GM18951 (cell line): ENCODE data around the gene DLG2.

Experiments used
- POLR2A ChIP-seq: IDR thresholded peaks from 4 replicates; pipeline ENCODE4 v1.6.1; 2011; ENCODE audit warnings: mild to moderate bottlenecking; ENCODE audit not compliant: insufficient read length, insufficient read depth; ENCODE audit errors: extremely low read depth
- in situ Hi-C: fragments of 300-500 bp; cut with MboI; formaldehyde crosslinking; loops from one replicate; pipeline ENCODE4 v1.12.0; 2022; ENCODE audit warnings: low sequenced_read_pairs, mixed read lengths, inconsistent platforms; ENCODE audit not compliant: unreplicated experiment

DLG2 gene

DNA sequence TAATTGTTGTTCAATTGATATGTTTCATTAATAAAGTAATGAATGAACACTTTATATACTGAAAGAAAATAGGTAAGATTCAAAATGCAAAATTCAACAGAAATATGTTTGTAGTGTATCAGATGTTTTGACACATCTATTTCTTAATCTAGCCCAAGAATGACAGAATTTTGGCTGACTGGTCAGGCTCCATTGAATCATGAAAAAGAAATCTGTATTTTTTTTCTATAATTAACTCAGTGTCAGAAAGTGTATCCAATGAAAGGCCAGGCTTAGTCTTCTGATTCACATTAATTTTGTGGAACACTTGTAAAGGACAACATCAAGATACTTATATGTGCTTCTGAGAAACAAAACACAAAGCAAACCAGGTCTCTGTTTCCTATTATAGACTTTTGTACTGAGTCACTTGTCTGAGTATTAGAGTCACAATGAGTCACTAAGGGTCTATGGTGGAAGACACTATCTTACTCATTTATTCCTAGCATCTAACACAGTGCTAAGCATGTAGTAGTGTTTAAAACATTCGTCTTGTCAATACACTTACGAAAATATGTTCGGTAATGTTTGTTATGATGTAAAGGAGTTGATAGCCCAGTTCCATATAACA is 2043.3 kb downstream of the DLG2 start:
- TF ChIP-seq POLR2A = no peak
- in situ Hi-C loops = no loop called here

DNA sequence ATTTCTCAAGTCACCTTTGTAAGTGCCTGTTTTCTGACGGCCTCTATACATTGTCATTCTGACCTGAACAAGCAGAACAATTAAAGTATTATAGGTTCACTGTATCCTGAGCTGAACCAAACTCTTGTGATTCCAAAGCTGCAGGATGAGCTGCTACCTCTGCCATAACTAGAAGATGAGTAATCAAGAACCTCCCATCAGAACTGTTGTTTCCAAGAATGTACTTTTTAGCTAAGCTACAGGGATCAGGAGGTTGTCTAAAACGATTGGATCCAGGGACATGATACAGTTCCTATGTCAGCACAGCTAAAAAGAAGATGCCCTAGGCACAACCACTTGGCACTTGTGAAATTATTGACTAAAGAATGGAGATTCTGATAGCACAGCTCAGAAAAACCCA is 2052.6 kb downstream of the DLG2 start:
- no peak for TF ChIP-seq POLR2A
- in situ Hi-C loops = no loop called here

DNA sequence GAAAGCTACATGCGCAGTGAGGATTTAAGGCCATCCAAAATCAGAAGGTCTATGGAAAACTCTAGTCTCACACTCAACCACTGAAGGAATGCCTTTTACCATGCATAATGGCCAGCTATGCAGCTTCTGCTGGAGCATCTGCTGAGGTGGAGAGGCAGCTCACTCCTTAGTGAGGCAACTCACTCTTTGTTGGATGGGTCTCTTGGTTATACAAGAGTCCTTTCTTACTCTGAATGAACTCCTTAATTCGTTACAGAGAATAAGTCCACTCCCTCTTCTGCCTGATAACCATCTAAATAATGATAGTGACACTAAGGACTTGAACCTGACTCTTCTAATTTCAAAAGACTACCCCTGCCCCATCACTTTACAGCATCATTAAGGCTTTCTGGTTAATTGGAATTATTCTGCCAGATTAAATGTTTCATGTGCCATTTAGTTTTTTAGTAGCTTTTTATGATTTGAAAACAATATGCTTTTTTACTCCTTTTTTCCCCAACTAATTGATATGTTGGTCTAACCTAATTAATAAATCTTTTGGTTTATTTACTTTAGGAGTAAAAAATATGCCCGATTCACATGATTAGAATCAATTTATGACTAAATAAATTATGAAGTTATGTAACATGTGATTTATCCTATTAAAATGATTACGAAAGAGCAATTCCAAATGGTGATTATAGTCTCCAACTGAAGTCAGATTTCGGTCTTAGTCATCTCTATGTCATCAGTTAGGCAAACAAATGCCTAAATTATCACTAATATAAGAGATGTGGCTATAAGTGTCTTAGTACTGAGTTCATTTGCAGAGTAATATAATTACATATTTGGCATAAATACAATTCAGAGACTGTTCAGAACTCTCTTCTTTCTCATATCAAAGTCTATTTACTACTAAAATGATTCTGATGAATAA is 2054.3 kb downstream of the DLG2 start:
- no peak for TF ChIP-seq POLR2A
- in situ Hi-C loops = no loop called here

DNA sequence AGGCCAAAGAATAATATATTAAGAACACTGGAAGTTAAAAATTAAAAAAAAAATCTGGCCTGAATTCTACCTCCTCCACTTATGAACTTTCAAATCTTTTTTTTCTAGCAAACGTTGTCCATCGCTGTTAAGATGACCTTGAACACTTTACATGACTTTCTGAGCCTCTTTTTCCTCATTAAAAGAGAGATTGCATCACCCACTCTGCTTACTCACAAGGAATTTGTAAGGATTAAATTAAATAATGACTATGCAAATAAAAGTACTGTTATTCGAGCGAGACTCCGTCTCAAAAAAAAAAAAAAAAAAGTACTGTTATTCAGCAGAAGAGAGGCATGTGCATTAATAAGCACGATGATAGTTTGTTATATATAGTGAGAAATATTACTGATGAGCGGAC is 2055.8 kb downstream of the DLG2 start:
- in situ Hi-C loops = no loop called here
- TF ChIP-seq POLR2A = no peak

DNA sequence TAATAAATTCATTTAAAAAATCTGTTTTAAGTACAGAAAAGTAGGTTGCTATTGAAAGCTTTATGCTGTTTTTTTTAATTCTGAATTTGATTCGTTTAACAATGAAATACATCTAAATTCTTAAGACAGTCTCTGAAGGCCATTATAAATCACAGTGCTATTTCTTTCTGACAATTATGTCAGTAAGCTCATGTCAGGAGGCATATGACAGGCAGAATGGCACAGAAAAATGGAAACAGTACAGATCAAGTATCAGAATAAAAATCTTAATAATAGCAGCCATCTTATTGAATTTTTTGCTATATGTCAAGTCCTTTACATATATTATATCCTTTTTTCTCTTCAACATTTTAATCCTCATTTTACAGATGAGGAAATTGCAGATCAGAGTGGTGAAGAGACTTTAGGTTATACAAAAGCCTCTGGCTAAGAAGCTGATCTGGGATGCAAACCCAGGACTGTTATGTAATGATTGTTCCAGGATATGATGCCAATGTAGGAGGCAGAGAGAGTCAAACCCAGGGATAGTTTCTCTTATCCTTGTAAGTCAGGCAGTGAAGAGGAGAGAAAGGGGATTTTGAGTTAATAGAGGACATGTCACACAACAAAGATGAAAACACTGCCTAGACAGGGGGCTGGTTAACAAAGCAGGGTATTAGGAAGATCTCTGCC is 2057.9 kb downstream of the DLG2 start:
- no peak for TF ChIP-seq POLR2A
- in situ Hi-C loops = no loop called here

DNA sequence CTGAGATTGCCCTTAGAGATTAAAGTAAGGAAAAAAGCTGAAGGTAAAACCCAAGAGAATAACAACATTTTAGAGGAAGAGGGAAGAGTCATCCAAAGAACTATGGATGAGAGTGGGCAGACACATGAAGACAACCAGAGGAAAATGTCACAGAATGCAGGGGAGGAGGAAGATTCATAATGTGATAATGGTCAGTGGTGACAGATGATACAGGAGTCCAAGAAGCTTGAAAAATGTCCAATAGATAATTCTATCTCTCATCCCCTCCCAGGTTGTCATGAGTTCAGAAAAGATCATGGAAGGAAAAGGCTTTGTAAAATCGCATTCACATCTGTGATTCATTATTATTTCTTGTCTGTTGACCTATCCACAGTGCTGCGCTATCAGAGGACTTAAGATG is 2058.6 kb downstream of the DLG2 start:
- in situ Hi-C loops = no loop called here
- no peak for TF ChIP-seq POLR2A

DNA sequence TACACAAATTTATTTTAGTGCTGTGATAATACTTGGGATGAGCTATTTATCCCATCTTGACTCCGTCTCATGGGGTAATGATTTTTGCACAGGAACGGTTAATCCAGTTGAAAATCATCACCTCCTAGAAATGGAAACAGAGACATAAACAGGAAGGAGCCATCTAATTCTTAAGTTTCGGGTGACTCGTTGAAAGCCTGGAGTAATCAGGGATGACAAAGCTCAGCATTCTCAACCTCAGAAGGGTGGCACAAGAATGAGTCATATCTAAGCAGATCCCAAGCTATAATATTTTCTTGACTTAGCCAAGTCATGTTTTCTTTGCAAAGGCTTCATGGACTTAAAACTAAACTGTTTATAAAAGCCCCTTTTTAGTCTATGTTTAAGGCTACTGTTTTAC is 2060.2 kb downstream of the DLG2 start:
- in situ Hi-C loops = no loop called here

DNA sequence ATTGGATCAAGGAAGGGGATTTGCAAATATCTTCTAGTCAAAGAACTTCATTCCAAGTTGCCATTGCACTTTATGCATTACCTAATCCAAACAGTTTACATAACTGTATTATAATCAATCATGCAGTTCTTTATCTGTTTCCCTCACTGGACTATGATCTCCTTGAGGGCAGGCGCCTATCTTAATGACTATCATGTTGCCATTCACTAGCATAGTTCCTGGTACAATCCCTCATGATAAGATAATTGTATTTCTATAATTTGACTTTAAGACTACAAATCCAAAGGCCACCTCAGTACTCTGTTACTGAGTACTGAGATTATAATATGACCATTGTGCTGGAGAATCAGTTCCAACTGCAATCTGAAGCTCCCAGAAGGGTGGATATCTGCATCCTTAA is 2062.3 kb downstream of the DLG2 start:
- TF ChIP-seq POLR2A = no peak
- in situ Hi-C loops = no loop called here

More for the DNA sequence above, 2060.2 kb downstream of the DLG2 start:
- TF ChIP-seq POLR2A = no peak

DNA sequence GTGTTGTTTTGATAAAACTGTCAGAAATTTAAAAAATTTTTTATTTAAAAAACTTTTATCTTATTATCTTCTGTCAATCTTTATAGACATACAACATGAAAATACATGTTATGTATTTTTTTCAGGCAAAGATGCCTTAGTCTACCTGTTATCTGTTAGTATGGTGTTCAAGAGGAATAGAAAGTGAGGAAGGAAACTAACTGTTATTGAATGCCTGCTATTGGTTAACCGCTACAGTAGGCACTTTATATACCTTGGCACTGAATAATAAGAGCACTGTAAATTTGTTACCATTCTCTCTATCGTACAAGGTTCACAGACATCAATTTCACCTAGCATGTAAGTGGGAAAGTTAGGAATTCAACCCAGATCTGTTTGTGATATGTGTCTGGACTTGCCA is 2068.9 kb downstream of the DLG2 start:
- in situ Hi-C loops = no loop called here
- no peak for TF ChIP-seq POLR2A

DNA sequence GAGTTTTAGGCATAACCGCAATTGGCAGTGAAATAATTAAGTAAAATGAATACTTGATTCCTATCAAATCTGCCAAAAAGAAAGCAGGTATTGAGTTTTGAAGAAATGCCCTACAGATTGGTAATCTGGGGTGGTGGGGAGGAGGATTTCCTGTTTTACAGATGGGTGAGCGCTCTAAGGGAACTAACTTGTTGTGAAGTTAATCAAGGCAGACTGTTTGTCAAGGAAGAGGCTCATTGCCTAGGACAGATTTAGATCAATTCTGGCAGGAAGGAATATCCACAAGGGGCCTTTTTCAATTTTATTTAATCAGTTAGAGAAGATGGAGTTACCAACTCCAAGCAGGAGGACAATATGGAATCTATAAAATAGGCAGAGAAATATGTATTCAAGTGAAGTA is 2069.5 kb downstream of the DLG2 start:
- in situ Hi-C loops = no loop called here
- no peak for TF ChIP-seq POLR2A

DNA sequence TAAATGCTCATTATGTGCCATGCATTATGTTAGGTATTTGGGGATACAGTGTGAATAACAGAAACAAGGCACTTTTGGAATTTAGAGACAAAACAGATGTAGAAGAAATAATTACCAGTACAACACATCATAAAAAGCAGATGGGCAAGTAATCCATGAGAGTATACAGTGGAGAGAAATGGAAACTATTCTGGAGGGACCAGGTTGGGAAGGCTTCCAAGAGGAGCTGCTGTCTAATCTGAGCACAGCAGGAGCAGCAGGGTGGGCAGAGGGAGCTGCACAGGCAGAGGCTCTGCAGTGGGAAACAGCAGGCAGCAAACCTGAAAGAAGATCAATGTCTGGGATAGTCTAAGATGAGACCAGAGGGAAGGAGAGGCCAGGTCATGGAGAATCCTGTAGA is 2072.3 kb downstream of the DLG2 start:
- in situ Hi-C loops = no loop called here
- no peak for TF ChIP-seq POLR2A

DNA sequence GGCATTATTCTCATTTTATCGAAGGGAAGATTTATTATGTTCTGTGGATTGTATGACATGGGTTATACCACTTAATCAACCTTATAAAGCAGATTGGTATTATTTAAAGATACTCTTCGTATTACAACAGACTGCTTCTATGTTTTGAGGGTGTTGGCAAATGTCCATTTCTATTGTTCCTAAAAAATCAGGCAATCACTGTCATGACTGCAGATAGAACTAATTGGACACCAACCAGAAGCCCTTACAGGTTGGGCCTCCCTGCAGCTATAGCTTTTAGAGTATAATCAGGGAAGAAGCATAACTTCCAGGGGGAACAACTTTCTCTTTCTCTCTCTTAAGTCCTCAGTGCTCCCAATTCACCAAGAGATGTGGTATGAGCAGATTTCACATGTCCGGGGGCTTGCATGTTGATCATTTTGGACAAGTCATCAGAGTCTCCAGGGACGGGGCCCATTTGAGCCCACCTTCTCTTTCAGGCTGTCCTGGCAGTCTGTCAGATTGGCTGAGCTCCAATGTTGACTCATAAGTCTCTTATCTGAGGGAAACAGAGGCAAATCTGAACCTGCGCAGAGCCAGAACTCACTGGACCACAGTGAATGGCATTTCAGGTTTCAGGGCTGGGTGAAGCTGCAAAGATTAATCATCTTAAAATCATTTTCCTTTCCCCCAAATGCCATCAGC is 2077.0 kb downstream of the DLG2 start:
- no peak for TF ChIP-seq POLR2A
- in situ Hi-C loops = no loop called here

DNA sequence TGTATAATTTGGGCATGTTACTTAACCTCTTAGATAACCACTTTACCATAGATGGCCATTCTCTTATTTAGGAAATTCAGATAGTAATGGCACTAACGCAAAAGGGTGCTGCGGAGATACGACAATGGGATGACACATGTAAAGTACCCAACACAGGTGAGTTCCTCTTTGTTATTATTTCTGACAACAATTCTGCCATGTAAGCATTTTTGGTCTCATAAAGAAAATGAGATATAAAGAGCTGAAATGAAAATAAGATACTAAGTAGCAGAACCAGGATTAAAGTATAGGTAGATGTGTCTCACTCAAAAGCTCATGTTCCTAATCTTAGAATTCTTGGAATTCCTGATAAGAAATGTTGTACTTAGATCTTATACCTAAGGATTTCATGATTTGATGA is 2080.8 kb downstream of the DLG2 start:
- no peak for TF ChIP-seq POLR2A
- in situ Hi-C loops = no loop called here
